Prostate gland (tissue), 2 donors: ENCODE results near the gene SLC35A3.
"Not testable (repeated sequence)": the region's sequence is repeated elsewhere in the genome, so short reads cannot be mapped to it uniquely, and the experiment has no call there.

Experiments used
- POLR2A ChIP-seq: fragments of 450-650 bp; IDR thresholded peaks from one replicate; pipeline ENCODE4 v1.6.1; 2016; ENCODE audit warnings: antibody characterized with exemption, mild to moderate bottlenecking
- POLR2AphosphoS5 ChIP-seq: sonication (generic); formaldehyde crosslinking; IDR thresholded peaks from one replicate; pipeline ENCODE4 v1.6.1; 2017; ENCODE audit warnings: antibody characterized with exemption
- TF ChIP-seq, protein P1 (sequence below), 4 experiments: fragments of 200-600 bp in 2 of 4; fragments of 450-650 bp in 2 of 4; sonication (generic) in 2 of 4; IDR thresholded peaks; 1 replicate in 3 of 4; 2 replicates in 1 of 4; pipeline ENCODE4 v1.5.1; 2016 to 2019; ENCODE audit warnings: antibody characterized with exemption in 4 of 4, mild to moderate bottlenecking in 2 of 4, moderate library complexity in 2 of 4

DNA sequence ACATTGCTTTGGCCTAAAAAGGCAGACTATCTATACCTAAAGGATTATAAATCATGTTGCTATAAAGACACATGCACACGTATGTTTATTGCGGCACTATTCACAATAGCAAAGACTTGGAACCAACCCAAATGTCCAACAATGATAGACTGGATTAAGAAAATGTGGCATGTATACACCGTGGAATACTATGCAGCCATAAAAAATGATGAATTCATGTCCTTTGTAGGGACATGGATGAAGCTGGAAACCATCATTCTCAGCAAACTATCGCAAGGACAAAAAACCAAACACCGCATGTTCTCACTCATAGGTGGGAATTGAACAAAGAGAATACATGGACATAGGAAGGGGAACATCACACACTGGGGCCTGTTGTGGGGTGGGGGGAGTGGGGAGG lies 9.5 kb upstream of the SLC35A3 start:
- TF ChIP-seq, protein P1, sequence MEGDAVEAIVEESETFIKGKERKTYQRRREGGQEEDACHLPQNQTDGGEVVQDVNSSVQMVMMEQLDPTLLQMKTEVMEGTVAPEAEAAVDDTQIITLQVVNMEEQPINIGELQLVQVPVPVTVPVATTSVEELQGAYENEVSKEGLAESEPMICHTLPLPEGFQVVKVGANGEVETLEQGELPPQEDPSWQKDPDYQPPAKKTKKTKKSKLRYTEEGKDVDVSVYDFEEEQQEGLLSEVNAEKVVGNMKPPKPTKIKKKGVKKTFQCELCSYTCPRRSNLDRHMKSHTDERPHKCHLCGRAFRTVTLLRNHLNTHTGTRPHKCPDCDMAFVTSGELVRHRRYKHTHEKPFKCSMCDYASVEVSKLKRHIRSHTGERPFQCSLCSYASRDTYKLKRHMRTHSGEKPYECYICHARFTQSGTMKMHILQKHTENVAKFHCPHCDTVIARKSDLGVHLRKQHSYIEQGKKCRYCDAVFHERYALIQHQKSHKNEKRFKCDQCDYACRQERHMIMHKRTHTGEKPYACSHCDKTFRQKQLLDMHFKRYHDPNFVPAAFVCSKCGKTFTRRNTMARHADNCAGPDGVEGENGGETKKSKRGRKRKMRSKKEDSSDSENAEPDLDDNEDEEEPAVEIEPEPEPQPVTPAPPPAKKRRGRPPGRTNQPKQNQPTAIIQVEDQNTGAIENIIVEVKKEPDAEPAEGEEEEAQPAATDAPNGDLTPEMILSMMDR (IDR thresholded peaks at IDR 0.05), result not testable (repeated sequence)
- not testable (repeated sequence) for TF ChIP-seq POLR2A, POLR2AphosphoS5
